Testis (tissue), 3 donors: Measurements from ENCODE around the gene RASL10A. TPM values are rescaled to one million over a fixed set of nuclear protein-coding genes. Genes with fewer than 3 reads are reported as not detected.

Experiments used
- DNase-seq: peaks from one replicate; pipeline ENCODE4 v3.0.0-alpha.2; 2019
- H3K27ac ChIP-seq, 2 donors: fragments of 200-600 bp; sonication (generic); one replicate each; pipeline ENCODE4 v1.5.1; 2019
- H3K27me3 ChIP-seq: fragments of 200-600 bp; sonication (generic); one replicate; pipeline ENCODE4 v1.5.1; 2019
- H3K36me3 ChIP-seq: fragments of 200-600 bp; sonication (generic); one replicate; pipeline ENCODE4 v1.5.1; 2017; ENCODE audit warnings: low read depth; ENCODE audit errors: missing control alignments
- H3K4me1 ChIP-seq: fragments of 200-600 bp; sonication (generic); one replicate; pipeline ENCODE4 v1.5.1; 2019
- H3K4me3 ChIP-seq, 2 donors: fragments of 200-600 bp; sonication (generic); one replicate each; pipeline ENCODE4 v1.5.1; 2017 to 2019
- H3K9me3 ChIP-seq: fragments of 200-600 bp; sonication (generic); one replicate; pipeline ENCODE4 v1.5.1; 2017
- POLR2A ChIP-seq: fragments of 450-650 bp; IDR thresholded peaks from one replicate; pipeline ENCODE4 v1.6.1; 2017; ENCODE audit warnings: antibody characterized with exemption, mild to moderate bottlenecking, moderate library complexity
- WGBS, 2 donors: methylation state at CpG; one replicate each; pipeline ENCODE4 v1.1.5; 2018; 5-methylcytosine and 5-hydroxymethylcytosine counted together
- intact Hi-C: fragments of 100-400 bp; cut with DNase I; formaldehyde crosslinking; loops from one replicate; pipeline ENCODE4 v1.15.1; 2023; ENCODE audit warnings: low total_unique reads
- polyA plus RNA-seq: library from polyadenylated mRNA; stranded (reverse); fragments of 350-450 nt; fragmentation: Illumina TruSeq; extraction: RNeasy Lipid Tissue Mini Kit (QIAGEN cat#74804); gene quantifications from one replicate; pipeline ENCODE4 v1.2.3, GENCODE V29; 2014; ENCODE audit warnings: low read depth, low replicate concordance; ENCODE audit not compliant: insufficient read depth
- total RNA-seq, 2 donors: library from RNA; depleted of rRNA; stranded (reverse); fragments of >200 nt; gene quantifications; one replicate each; pipeline ENCODE4 v1.2.3, GENCODE V29; 2016
- TF ChIP-seq, protein P1 (sequence below), 3 experiments: fragments of 450-650 bp in 2 of 3; fragments of 200-600 bp in 1 of 3; sonication (generic) in 1 of 3; IDR thresholded peaks; one replicate each; pipeline ENCODE4 v1.5.1; 2016 to 2019; ENCODE audit warnings: antibody characterized with exemption in 3 of 3, mild to moderate bottlenecking in 2 of 3, moderate library complexity in 1 of 3

The RASL10A gene
- total and polyA plus RNA-seq, 3 donors from 2014 or later: 2.2 to 10.4 (median 7.1) TPM

- intact Hi-C loops: no loop called here
- H3K36me3 ChIP-seq: no peaks in the 10 kb centered on the region
- WGBS, 2 donors: 98 to 100% methylated on average over 3 to 8 of the region's 8 CpGs
These were observed 25.1 kb upstream of the RASL10A start for GRCh38 chr22:29340566-29340965.

DNA sequence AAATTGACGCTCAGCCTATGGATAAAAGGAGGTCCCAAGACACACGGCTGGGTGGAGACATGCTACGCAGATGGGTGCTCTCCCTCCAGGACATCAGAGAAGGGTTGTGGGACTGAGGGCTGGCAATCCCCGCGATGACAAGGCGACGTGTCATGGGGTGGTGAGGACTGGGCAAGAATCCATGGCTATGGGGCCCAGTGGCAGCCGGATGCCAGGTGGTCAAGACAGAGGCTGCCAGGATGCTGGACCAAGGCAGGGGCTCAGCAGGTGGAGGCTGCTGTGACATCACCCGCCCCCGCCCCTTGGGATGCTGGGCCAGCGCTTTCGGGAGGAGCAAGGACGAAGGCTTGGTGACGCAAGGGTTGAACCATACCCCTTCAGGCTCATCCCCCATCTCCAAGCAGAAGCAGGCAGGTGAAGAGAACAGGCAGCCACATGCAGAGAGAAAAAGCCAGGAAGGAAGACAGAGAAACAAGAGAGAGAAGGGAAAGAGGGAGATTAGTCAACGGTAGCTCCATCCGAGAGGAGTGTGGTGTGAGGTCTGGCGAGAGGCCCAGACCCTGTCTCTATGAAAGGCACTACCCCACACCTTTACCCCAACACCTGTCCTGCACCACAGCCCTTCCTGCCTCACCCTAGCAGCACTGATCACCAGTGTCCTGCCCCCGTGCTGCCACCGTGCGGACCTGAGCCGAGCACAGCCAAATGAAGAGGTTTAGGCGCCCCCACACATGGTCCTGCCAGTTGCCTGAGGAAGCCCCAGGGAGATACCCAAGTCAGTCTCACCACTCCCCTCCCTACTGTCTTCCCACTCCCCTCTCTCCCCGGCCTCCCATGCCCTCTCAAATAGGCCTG, 24.1 kb upstream of the RASL10A start:
- Histone ChIP-seq H3K4me1 (no peaks in the 10 kb centered on the region), H3K36me3 (no peaks in the 10 kb centered on the region), H3K27me3 (no peaks in the 10 kb centered on the region), H3K9me3 (no peaks in the 10 kb centered on the region), H3K27ac (no peak overlapping the region), H3K4me3 (no peak overlapping the region)
- WGBS, 2 donors: 92 to 93% methylated on average over 19 to 23 of the region's 23 CpGs
- DNase-seq: no peak
- TF ChIP-seq POLR2A: no peak
- intact Hi-C loops: no loop called here

More at GRCh38 chr22:29340566-29340965, 25.1 kb upstream of the RASL10A start:
- DNase-seq: no peak
- Histone ChIP-seq H3K4me1 (no peaks in the 10 kb centered on the region), H3K9me3 (no peaks in the 10 kb centered on the region), H3K4me3 (no peak overlapping the region), H3K27me3 (no peaks in the 10 kb centered on the region), H3K27ac (no peak overlapping the region)
- no peak for TF ChIP-seq POLR2A

- DNase-seq: no peak
- no peak for TF ChIP-seq POLR2A
- TF ChIP-seq, protein P1, sequence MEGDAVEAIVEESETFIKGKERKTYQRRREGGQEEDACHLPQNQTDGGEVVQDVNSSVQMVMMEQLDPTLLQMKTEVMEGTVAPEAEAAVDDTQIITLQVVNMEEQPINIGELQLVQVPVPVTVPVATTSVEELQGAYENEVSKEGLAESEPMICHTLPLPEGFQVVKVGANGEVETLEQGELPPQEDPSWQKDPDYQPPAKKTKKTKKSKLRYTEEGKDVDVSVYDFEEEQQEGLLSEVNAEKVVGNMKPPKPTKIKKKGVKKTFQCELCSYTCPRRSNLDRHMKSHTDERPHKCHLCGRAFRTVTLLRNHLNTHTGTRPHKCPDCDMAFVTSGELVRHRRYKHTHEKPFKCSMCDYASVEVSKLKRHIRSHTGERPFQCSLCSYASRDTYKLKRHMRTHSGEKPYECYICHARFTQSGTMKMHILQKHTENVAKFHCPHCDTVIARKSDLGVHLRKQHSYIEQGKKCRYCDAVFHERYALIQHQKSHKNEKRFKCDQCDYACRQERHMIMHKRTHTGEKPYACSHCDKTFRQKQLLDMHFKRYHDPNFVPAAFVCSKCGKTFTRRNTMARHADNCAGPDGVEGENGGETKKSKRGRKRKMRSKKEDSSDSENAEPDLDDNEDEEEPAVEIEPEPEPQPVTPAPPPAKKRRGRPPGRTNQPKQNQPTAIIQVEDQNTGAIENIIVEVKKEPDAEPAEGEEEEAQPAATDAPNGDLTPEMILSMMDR (IDR thresholded peaks at IDR 0.05): no peak
- Histone ChIP-seq H3K4me3 (no peak overlapping the region), H3K4me1 (no peaks in the 10 kb centered on the region), H3K9me3 (no peaks in the 10 kb centered on the region), H3K27ac (no peak overlapping the region), H3K36me3 (no peaks in the 10 kb centered on the region), H3K27me3 (no peaks in the 10 kb centered on the region)
- intact Hi-C loops: no loop called here
- WGBS, 2 donors: 98 to 99% methylated on average over 5 to 6 of the region's 6 CpGs
These were observed 22.9 kb upstream of the RASL10A start for GRCh38 chr22:29338398-29338797.

DNA sequence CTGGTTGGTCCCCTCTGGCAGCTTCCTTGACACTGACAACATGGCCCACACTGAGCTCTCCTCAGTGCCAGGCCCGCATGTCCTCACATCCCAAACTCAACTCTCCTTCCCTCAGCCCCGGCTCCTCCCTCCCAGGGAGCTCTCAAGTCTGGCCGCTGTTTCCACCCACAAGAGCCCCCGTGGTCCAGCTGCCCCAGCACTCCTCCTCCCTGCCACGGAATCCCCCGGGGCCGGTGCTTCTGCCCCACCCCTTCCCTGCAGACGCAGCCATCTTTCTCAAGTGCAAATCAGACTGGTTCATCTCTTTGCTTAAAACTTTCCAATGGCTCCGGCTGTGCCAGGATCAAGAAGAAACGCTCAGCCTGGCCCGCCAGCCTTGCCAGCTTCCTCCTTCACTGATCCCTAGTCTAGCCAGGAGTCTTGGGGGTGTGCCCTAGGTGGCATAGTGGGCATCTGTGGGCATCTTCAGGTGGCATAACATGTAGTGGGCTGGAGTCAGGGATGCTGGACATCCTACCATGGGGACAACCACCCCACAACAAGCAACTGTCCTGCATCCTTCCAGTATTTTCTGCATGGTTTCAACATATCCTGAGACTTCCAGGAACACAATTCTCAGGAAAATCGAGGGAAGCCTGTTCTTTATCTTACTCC, 22.3 kb upstream of the RASL10A start:
- no peaks in the 10 kb centered on the region for H3K36me3 ChIP-seq
- 83 to 86% methylated on average over 12 of the region's 12 CpGs for WGBS, 2 donors
- H3K27me3 ChIP-seq: no peaks in the 10 kb centered on the region
- intact Hi-C loops: no loop called here
- H3K9me3 ChIP-seq: no peaks in the 10 kb centered on the region
- DNase-seq: no peak
- H3K4me3 ChIP-seq: no peak overlapping the region
- no peak overlapping the region for H3K27ac ChIP-seq
- TF ChIP-seq POLR2A: no peak
- TF ChIP-seq, protein P1 (IDR thresholded peaks at IDR 0.05): no peak
- H3K4me1 ChIP-seq: no peaks in the 10 kb centered on the region

- Histone ChIP-seq H3K27me3 (no peaks in the 10 kb centered on the region), H3K9me3 (no peaks in the 10 kb centered on the region), H3K36me3 (no peaks in the 10 kb centered on the region), H3K27ac (no peak overlapping the region), H3K4me3 (no peak overlapping the region), H3K4me1 (no peaks in the 10 kb centered on the region)
- 91 to 94% methylated on average over 10 to 14 of the region's 14 CpGs for WGBS, 2 donors
- no peak for DNase-seq
- TF ChIP-seq POLR2A: no peak
- TF ChIP-seq, protein P1 (IDR thresholded peaks at IDR 0.05): no peak
- intact Hi-C loops: no loop called here
These were observed 21.4 kb upstream of the RASL10A start for GRCh38 chr22:29336751-29337490.
